Naive thymus-derived CD4-positive, alpha-beta T cell (primary cell): Measurements from ENCODE around the gene CADPS. TPM values are rescaled to one million over a fixed set of nuclear protein-coding genes. Genes with fewer than 3 reads are reported as not detected.

ENCODE experiments used
- ATAC-seq: fragments of 150-1000 bp; cut with Tn5 transposase; 2 replicates; pipeline ENCODE4 v1.10.0; 2021; ENCODE audit warnings: mild to moderate bottlenecking, moderate library complexity
- CTCF ChIA-PET: fragments of 350-600 bp; sonication (Branson Sonifier 250); formaldehyde crosslinking; loops from one replicate; lab custom pipeline; 2021; ENCODE audit warnings: antibody characterized with exemption; lab: Charles Lee
- POLR2A ChIA-PET: fragments of 350-600 bp; sonication (Branson Sonifier 250); formaldehyde crosslinking; loops from one replicate; lab custom pipeline; 2021; ENCODE audit warnings: antibody characterized with exemption, inconsistent platforms; lab: Charles Lee
- DNase-seq, 9 donors: peaks; one replicate each; pipeline versions ENCODE4 v3.0.0 to v3.0.0-alpha.2; 2020 to 2022; ENCODE audit warnings: mixed read lengths in 1 of 9
- H3K27ac ChIP-seq: one replicate; pipeline ENCODE4 v1.7.0; 2013; ENCODE audit warnings: mild to moderate bottlenecking, low read depth, low read length, moderate library complexity
- H3K27me3 ChIP-seq, 2 donors: one replicate each; pipeline ENCODE4 v1.7.0; 2013; ENCODE audit warnings: low read length in 2 of 2, mild to moderate bottlenecking in 2 of 2, moderate library complexity in 2 of 2; ENCODE audit not compliant: control insufficient read depth in 2 of 2, insufficient read depth in 2 of 2
- H3K36me3 ChIP-seq, 3 experiments: 1 replicate in 2 of 3; 2 replicates in 1 of 3; pipeline ENCODE4 v1.7.0; 2013; ENCODE audit warnings: low read length in 3 of 3, mild to moderate bottlenecking in 3 of 3, moderate library complexity in 1 of 3; ENCODE audit not compliant: insufficient read depth in 3 of 3, control insufficient read depth in 2 of 3
- H3K4me1 ChIP-seq, 2 donors: one replicate each; pipeline ENCODE4 v1.7.0; 2013; ENCODE audit warnings: low read length in 2 of 2, mild to moderate bottlenecking in 2 of 2, moderate library complexity in 1 of 2; ENCODE audit not compliant: control insufficient read depth in 2 of 2, insufficient read depth in 2 of 2
- H3K4me3 ChIP-seq: 2 replicates; pipeline ENCODE4 v1.7.0; 2013; ENCODE audit warnings: mild to moderate bottlenecking, low read length
- H3K9me3 ChIP-seq, 3 experiments: 1 replicate in 2 of 3; 2 replicates in 1 of 3; pipeline ENCODE4 v1.7.0; 2013; ENCODE audit warnings: low read length in 3 of 3; ENCODE audit not compliant: control insufficient read depth in 2 of 3
- H3K27ac Mint-ChIP-seq, 9 donors: one replicate each; pipeline ENCODE4 v1.8.0; 2020 to 2022; ENCODE audit warnings: mixed read lengths in 9 of 9, mild to moderate bottlenecking in 8 of 9, moderate library complexity in 5 of 9, inconsistent platforms in 2 of 9
- H3K27me3 Mint-ChIP-seq, 5 donors: one replicate each; pipeline ENCODE4 v1.8.0; 2021 to 2022; ENCODE audit warnings: mixed read lengths in 5 of 5, mild to moderate bottlenecking in 1 of 5
- H3K36me3 Mint-ChIP-seq, 5 donors: one replicate each; pipeline ENCODE4 v1.8.0; 2020 to 2022; ENCODE audit warnings: mixed read lengths in 5 of 5, mild to moderate bottlenecking in 3 of 5, inconsistent platforms in 1 of 5
- H3K4me1 Mint-ChIP-seq, 7 donors: one replicate each; pipeline ENCODE4 v1.8.0; 2020 to 2022; ENCODE audit warnings: mixed read lengths in 7 of 7, mild to moderate bottlenecking in 3 of 7, inconsistent platforms in 1 of 7
- H3K4me3 Mint-ChIP-seq, 10 donors: one replicate each; pipeline ENCODE4 v1.8.0; 2020 to 2022; ENCODE audit warnings: mild to moderate bottlenecking in 10 of 10, mixed read lengths in 10 of 10, moderate library complexity in 6 of 10, inconsistent platforms in 2 of 10
- H3K9me3 Mint-ChIP-seq, 11 donors: one replicate each; pipeline ENCODE4 v1.8.0; 2020 to 2022; ENCODE audit warnings: mixed read lengths in 11 of 11, mild to moderate bottlenecking in 4 of 11, inconsistent platforms in 1 of 11, moderate library complexity in 1 of 11
- intact Hi-C, 2 donors: fragments of 100-400 bp; cut with micrococcal nuclease; formaldehyde crosslinking; loops; one replicate each; pipeline ENCODE4 v1.15.1; 2023
- polyA plus RNA-seq, 2 donors: library from polyadenylated mRNA; unstranded; fragments of 300-500 nt; fragmentation: Illumina TruSeq; gene quantifications; one replicate each; pipeline ENCODE4 v1.2.3, GENCODE V29; 2021
- total RNA-seq, 6 experiments: library from RNA in 5 of 6; stranded (reverse) in 5 of 6; gene quantifications; 1 replicate in 5 of 6; 2 replicates in 1 of 6; pipeline ENCODE4 v1.2.3 and lab custom pipeline; 2021 to 2026

CADPS gene
- total and polyA plus RNA-seq, 7 experiments from 2014 or later: not detected

DNA sequence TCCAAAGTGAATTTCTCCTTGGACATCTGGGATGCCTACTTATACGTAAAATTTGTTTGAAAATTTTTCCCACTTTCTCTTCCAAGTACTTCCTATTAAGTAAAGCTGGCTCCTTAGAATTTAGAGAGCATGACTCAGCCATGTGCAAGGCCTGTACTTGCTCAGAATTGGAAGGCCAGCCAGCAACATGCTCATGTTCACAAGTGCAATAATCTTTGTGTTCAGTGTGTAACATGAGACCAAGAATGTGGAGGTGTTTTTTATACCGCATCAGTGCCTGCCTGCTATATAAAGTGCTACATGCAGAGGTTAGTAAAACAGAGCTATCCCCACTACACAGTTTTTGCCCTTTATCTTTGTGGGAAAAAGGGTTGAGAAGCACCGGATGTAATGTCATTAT is 349.9 kb downstream of the CADPS start:
- H3K4me1 Mint-ChIP-seq: no peaks in the 10 kb centered on the region
- ATAC-seq: no peak
- H3K9me3 Mint-ChIP-seq: peaks cover 0 to 7% (median 0%) of the 10 kb centered on the region in 11 donors
- Histone ChIP-seq H3K27ac (no peak overlapping the region), H3K9me3 (no peaks in the 10 kb centered on the region), H3K4me1 (no peaks in the 10 kb centered on the region), H3K36me3 (no peaks in the 10 kb centered on the region), H3K4me3 (no peak overlapping the region), H3K27me3 (no peaks in the 10 kb centered on the region)
- no peaks in the 10 kb centered on the region for H3K36me3 Mint-ChIP-seq
- ChIA-PET CTCF (no interaction called here), POLR2A (no interaction called here)
- no peak overlapping the region for H3K4me3 Mint-ChIP-seq
- H3K27me3 Mint-ChIP-seq: peaks cover 0 to 26% (median 6%) of the 10 kb centered on the region in 5 donors
- no peak for DNase-seq
- H3K27ac Mint-ChIP-seq: no peak overlapping the region
- intact Hi-C loops: no loop called here

DNA sequence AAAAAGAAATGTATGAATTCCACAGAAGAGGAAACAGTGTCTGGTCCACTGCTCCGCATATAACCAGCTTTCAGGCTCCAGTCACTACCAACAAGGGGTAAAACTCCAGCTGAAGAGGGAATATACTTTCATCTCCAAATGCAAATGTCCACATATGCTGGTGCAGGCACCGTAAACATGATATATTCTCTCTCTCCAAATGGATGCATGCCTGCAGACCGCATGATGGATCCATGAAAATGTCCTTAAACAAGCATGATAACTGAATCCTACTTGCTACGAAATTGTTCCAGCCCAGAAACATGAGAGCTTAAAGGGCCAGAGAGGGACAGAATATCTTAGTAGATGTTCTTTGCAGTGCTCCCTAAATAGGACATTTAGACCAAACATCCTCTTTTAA is 351.5 kb downstream of the CADPS start:
- no peak for DNase-seq

DNA sequence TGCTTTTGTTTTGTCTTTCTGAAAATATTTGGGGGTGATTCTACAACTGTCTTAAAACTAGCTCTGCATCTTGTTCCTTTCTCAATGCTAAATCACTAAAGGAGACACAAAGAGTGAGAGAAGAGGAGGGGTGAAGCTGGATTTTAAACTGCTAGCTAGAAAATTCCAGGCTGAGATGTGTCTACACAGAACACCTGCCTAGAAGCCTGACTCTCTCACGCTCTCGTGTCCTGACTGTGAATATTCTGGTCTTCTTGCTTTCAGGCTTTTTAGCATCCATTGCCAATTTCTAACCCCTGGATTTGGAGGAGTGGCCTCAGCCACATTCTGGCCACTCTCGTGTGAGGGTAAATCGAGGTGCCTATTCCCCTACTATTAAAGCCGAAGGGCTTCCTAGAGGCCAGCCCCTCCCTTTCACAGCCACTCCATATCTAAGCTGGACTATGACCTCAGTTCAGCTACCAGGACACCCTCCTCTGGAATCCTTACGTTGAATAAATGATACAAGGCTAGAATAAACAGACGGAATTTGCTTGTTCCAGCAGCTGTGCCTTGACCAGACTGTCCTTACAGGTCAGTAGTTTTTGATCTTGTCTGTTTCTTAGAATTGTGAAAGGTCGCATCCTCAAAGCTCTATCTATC is 353.6 kb downstream of the CADPS start:
- Mint-ChIP-seq H3K9me3 (peaks cover 0 to 7% (median 0%) of the 10 kb centered on the region in 11 donors), H3K27ac (no peak overlapping the region), H3K27me3 (peaks cover 0 to 26% (median 10%) of the 10 kb centered on the region in 5 donors), H3K36me3 (no peaks in the 10 kb centered on the region), H3K4me3 (no peak overlapping the region), H3K4me1 (no peaks in the 10 kb centered on the region)
- H3K27ac ChIP-seq: no peak overlapping the region
- H3K4me3 ChIP-seq: no peak overlapping the region
- ChIA-PET POLR2A (no interaction called here), CTCF (no interaction called here)
- no peak for ATAC-seq
- no peak for DNase-seq
- no peaks in the 10 kb centered on the region for H3K4me1 ChIP-seq
- no peaks in the 10 kb centered on the region for H3K36me3 ChIP-seq
- intact Hi-C loops: no loop called here
- H3K27me3 ChIP-seq: no peaks in the 10 kb centered on the region
- no peaks in the 10 kb centered on the region for H3K9me3 ChIP-seq

More for the DNA sequence above, 351.5 kb downstream of the CADPS start:
- H3K4me3 ChIP-seq: no peak overlapping the region
- no peaks in the 10 kb centered on the region for H3K9me3 ChIP-seq
- Mint-ChIP-seq H3K36me3 (no peaks in the 10 kb centered on the region), H3K4me1 (no peaks in the 10 kb centered on the region), H3K4me3 (no peak overlapping the region), H3K9me3 (peaks cover 0 to 7% (median 0%) of the 10 kb centered on the region in 11 donors), H3K27me3 (peaks cover 0 to 26% (median 6%) of the 10 kb centered on the region in 5 donors), H3K27ac (no peak overlapping the region)
- H3K27me3 ChIP-seq: no peaks in the 10 kb centered on the region
- POLR2A ChIA-PET: no interaction called here
- CTCF ChIA-PET: no interaction called here
- intact Hi-C loops: no loop called here
- no peaks in the 10 kb centered on the region for H3K4me1 ChIP-seq
- H3K27ac ChIP-seq: no peak overlapping the region
- no peak for ATAC-seq
- H3K36me3 ChIP-seq: no peaks in the 10 kb centered on the region

DNA sequence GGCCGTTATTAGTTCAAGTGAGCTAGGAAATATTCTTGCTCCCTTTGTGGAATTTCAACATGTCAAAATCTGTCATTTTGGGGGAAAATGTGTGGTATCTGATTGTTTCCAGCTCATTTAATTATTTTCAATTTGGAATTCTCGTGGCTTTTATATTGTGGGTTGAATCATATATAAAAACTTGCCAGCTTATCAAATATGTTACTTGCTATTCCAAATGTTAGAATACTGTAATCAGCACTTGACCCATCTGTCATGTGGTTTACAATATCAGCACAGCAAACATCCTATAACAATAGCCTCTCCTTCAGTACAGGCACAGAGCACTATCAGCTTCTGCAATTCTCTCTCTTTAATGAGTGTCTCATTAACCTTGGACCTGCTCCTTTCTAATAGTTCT is 371.7 kb downstream of the CADPS start:
- ChIA-PET CTCF (no interaction called here), POLR2A (no interaction called here)
- Histone ChIP-seq H3K4me3 (no peak overlapping the region), H3K36me3 (no peaks in the 10 kb centered on the region), H3K27ac (no peak overlapping the region), H3K27me3 (no peaks in the 10 kb centered on the region), H3K9me3 (no peaks in the 10 kb centered on the region), H3K4me1 (no peaks in the 10 kb centered on the region)
- no peak overlapping the region for H3K27ac Mint-ChIP-seq
- intact Hi-C loops: no loop called here
- H3K9me3 Mint-ChIP-seq: no peaks in the 10 kb centered on the region
- no peak overlapping the region for H3K4me3 Mint-ChIP-seq
- H3K4me1 Mint-ChIP-seq: no peaks in the 10 kb centered on the region
- H3K27me3 Mint-ChIP-seq: peaks cover 0 to 9% (median 6%) of the 10 kb centered on the region in 5 donors
- DNase-seq: no peak
- ATAC-seq: no peak
- no peaks in the 10 kb centered on the region for H3K36me3 Mint-ChIP-seq

DNA sequence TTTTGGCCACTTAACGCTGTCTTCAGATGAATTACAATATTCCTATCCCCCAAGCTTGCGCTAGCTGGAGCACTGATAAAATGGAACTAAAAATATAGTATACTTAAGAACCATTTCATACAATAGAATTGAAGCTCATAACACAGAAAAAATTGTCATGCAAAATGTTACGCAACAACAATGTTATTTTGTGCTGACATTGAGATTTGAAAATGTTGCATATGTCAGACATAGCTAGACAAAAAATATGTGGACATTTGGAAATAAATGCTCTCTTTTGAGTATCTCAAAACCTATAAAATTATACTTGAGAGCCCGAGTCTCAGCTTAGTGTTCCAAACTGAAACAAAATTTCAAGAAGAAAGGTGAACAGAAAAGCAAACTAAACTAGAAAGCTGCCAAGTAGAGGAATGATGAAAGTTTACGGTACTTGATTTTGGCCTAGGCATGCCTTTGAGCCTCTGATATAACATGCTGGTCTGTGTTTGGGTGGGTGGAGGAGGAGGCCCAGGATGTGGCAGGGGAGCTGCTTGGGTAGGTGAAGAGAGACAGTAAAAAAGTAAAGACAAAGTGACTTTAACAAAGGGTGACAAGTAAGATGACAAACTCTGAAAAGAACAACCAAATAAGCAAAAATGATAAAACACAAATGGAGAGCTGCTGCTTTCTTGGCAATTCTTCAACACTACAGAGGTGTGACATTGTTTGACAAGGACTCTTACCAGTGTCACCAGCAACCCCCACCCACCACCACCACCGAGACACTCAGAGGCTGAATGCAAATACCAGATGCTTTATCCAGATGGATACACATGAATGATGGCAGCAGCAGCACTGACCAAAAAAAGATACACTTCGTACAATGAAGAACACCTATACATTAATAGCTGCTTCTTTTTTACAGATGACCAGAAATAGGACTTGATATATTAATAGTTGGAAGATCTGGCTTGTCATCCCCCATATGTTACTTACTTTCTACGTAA is 372.6 kb downstream of the CADPS start:
- peaks cover 0 to 9% (median 6%) of the 10 kb centered on the region in 5 donors for H3K27me3 Mint-ChIP-seq
- Histone ChIP-seq H3K4me1 (no peaks in the 10 kb centered on the region), H3K27ac (no peak overlapping the region), H3K4me3 (no peak overlapping the region), H3K27me3 (no peaks in the 10 kb centered on the region), H3K9me3 (no peaks in the 10 kb centered on the region), H3K36me3 (no peaks in the 10 kb centered on the region)
- no peaks in the 10 kb centered on the region for H3K36me3 Mint-ChIP-seq
- peak overlapping the region in 1 of 9 donors; percentile 46 for H3K27ac Mint-ChIP-seq
- POLR2A ChIA-PET: no interaction called here
- H3K9me3 Mint-ChIP-seq: no peaks in the 10 kb centered on the region
- intact Hi-C loops: no loop called here
- CTCF ChIA-PET: interaction anchor here (0.6 kb wide), 1 partner anchor 1839 kb away, joined by 3 read pairs; no protein-coding TSS in a partner anchor
- H3K4me1 Mint-ChIP-seq: no peaks in the 10 kb centered on the region
- ATAC-seq: no peak
- DNase-seq: no peak
- no peak overlapping the region for H3K4me3 Mint-ChIP-seq

DNA sequence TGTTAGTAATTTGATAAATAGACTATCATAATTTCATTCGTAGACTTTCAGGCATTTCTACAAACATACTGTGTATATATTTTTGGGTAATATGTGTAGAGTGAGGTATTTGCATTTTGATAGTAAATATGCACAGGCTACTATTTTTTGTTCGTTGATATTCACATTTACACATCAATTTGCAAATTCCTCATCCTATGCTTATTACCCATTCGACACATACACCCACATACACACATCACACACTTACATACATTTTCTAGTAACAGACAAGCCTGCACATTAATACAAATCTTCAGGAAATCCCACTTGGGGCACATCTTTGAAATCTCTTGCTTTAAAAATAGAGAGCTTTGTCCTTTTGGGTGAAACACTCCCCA is 373.9 kb downstream of the CADPS start:
- POLR2A ChIA-PET: no interaction called here

More for the DNA sequence above, 373.9 kb downstream of the CADPS start:
- Histone ChIP-seq H3K4me3 (no peak overlapping the region), H3K9me3 (no peaks in the 10 kb centered on the region), H3K36me3 (no peaks in the 10 kb centered on the region), H3K27ac (no peak overlapping the region), H3K4me1 (no peaks in the 10 kb centered on the region), H3K27me3 (no peaks in the 10 kb centered on the region)
- no peak for DNase-seq
- peaks cover 0 to 6% (median 4%) of the 10 kb centered on the region in 5 donors for H3K27me3 Mint-ChIP-seq
- no peak for ATAC-seq
- no peaks in the 10 kb centered on the region for H3K9me3 Mint-ChIP-seq
- no peaks in the 10 kb centered on the region for H3K36me3 Mint-ChIP-seq
- no peaks in the 10 kb centered on the region for H3K4me1 Mint-ChIP-seq
- CTCF ChIA-PET: no interaction called here
- H3K27ac Mint-ChIP-seq: no peak overlapping the region
- intact Hi-C loops: no loop called here
- no peak overlapping the region for H3K4me3 Mint-ChIP-seq
